Epithelial cell of esophagus (primary cell): Measurements from ENCODE around the gene PALLD.
A peak's percentile ranks its signal among the peaks of the same experiment; 100 is the strongest.

Source experiments
- DNase-seq: peaks from one replicate; pipeline ENCODE4 v3.0.0; 2010; ENCODE audit warnings: low read depth
- H3K4me3 ChIP-seq: 2 replicates; pipeline ENCODE4 v1.5.1; 2011; ENCODE audit warnings: mild to moderate bottlenecking, low read length, control low read depth
- TF ChIP-seq, protein P1 (sequence below): IDR thresholded peaks from 2 replicates; pipeline ENCODE4 v1.5.1; 2011; ENCODE audit warnings: low read depth, mild to moderate bottlenecking, low read length, control low read depth, inconsistent platforms; ENCODE audit not compliant: insufficient read depth; ENCODE audit errors: missing control alignments

The PALLD gene

DNA sequence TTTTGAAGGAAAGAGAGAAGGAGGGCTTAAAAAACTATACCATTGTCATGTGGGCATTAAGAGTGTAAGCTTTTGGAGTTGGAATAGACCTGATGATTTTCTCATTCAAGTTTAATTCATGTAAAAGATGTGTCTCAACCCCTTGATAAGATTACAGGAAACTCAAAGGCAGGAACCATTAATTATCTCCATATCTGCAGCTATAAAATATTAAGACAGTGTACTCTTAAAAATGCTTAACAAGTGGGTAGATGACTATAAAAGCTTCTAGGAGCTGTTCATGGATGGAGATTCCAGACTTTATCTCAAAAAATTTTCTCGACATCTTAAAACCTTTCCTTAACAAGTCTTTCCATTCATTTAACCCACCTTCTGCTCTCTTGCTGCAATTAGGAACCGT, 208.3 kb downstream of the PALLD start:
- no peak for DNase-seq
- TF ChIP-seq, protein P1, sequence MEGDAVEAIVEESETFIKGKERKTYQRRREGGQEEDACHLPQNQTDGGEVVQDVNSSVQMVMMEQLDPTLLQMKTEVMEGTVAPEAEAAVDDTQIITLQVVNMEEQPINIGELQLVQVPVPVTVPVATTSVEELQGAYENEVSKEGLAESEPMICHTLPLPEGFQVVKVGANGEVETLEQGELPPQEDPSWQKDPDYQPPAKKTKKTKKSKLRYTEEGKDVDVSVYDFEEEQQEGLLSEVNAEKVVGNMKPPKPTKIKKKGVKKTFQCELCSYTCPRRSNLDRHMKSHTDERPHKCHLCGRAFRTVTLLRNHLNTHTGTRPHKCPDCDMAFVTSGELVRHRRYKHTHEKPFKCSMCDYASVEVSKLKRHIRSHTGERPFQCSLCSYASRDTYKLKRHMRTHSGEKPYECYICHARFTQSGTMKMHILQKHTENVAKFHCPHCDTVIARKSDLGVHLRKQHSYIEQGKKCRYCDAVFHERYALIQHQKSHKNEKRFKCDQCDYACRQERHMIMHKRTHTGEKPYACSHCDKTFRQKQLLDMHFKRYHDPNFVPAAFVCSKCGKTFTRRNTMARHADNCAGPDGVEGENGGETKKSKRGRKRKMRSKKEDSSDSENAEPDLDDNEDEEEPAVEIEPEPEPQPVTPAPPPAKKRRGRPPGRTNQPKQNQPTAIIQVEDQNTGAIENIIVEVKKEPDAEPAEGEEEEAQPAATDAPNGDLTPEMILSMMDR = no peak
- no peak overlapping the region for H3K4me3 ChIP-seq

DNA sequence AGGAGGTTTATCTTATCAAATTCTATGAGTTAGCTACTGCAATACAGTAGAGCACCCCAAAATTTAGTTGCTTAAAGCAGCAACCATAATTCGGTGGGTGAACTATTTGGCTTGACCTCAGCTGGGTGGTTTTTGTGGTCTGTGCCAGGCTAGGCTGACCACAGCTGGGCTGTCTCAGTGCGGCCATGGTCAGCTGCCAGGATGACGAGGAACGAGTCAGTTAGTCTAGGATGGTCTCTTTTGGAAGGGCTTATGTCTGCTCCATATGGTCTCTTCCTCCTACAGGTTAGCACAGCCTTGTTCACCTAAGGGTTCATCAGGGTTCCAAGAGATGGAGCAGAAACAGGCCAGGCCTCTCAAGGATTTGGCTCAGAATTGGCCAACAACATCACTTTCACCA, 210.4 kb downstream of the PALLD start:
- DNase-seq = no peak
- TF ChIP-seq, protein P1 = no peak
- no peak overlapping the region for H3K4me3 ChIP-seq

DNA sequence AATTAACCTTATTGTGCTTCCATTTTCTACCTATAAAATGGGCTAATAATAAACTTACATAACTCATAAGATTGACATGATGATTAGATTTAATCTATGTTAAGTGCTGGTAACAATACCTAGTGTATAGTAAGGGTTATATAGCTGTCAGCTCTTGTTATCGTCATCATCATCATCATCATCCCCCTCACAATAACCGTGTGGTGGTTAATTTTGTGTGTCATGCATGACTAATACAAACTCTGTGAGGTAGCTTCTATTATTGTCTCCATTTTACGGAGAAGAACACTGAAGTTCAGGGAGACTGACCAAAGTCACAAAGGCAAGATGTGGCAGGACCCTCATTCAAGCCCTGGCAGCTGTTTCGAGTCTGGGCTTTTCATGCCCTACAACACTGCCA, 211.3 kb downstream of the PALLD start:
- no peak overlapping the region for H3K4me3 ChIP-seq
- peak; percentile 20 for DNase-seq
- TF ChIP-seq, protein P1 = no peak

DNA sequence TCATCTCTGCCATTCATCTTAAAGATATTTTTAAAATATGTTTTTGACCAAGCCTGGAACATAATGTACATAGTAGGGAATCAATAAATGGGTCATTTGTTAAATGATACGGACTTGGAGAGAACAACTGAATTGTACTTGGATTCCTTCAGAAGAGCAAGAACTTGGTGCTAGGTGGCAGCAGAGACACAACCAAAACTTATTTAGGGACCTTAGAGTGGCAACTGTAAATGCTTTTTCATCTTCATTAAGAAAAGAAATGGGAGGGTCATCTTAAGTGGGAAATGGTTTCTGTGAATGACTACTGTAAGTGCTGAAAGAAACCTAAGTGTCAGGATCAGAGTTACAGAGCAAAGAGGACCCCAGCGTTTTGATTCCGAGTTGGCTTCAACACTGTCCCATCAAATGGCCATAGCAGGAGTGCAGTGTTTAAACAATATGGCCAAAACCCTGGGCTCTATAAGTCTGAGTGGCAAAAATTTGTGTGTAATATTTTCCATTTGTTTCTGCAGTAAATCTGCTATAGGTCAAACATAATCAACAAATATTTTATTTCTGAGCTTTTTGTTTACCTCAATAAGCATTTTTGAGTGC, 213.6 kb downstream of the PALLD start:
- peak; percentile 71 for DNase-seq
- TF ChIP-seq, protein P1 = peak; percentile 73
- H3K4me3 ChIP-seq = no peak overlapping the region

DNA sequence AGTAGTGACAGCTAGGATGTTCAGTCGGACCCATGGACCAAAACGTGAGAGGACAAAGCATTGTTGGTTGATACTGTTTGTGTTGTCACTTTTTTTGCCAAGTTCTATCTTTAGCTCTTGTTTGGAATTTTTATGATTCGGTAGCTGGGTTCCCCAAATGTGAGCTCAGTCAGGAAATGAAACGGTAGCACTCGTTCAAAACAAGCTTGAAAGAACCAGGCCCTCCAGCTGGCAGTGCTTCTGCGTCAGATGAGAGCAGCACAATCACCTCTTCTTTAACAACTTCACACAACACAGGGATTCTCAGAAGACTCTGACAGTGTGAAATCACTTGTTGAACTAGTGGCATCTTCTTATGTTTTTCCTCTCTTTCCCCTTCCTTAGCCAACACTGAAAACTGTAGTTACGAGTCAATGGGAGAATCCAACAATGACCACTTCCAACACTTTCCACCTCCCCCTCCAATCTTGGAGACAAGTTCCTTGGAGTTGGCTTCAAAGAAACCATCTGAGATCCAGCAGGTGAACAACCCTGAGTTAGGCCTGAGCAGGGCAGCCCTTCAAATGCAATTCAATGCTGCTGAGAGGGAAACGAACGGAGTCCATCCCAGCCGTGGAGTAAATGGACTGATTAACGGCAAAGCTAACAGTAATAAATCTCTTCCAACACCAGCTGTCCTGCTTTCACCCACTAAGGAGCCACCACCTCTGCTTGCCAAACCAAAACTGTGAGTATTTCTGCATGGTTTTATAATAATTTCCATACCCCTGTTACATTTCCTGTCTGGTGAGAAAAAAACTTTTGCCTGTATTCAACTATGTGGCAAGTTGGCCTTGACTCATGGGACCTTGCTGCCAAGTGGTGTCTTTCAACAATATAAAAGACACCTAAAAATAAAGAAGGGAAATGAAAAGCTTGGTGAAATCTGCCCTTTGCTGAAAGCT, 214.6 kb downstream of the PALLD start:
- H3K4me3 ChIP-seq = no peak overlapping the region
- DNase-seq = peak; percentile 48
- TF ChIP-seq, protein P1 = no peak

DNA sequence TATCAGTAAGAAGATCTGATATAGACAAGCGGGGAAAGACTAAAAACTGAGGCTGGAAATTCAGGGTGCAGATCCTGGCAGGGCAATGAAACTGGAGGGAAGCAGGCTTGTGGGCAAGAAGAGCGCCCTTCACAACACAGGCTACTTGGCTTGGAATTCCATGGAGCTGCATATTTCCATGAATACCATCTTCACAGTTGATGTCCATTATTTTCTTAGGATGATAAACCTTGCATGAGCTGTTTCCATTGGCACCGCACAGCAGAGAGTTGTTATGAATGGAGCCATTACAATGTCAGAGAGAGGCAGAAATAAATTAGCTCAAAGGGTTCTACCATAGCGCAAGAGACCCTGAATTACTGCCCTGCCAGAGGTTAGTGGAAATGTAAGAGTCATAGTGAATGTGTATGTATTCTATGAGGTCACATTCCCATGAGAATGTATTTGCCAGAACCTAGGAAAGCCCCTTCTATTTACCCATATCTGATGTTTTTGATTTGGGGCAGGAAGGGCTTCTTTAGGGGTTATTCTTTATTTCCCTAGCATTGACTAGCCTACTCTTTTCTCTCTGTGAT, 215.6 kb downstream of the PALLD start:
- H3K4me3 ChIP-seq = no peak overlapping the region
- TF ChIP-seq, protein P1 = no peak
- DNase-seq = no peak
